ENCODE measurements around the gene AZU1. TPM values are rescaled to one million over a fixed set of nuclear protein-coding genes. Genes with fewer than 3 reads are reported as not detected.

The AZU1 gene
- polyA plus RNA-seq, 2 donors = not detected

- H3K27me3 ChIP-seq (ENCODE audit: control insufficient read depth in 1 of 2, insufficient read depth in 2 of 2, low read length in 2 of 2) = no peaks in the 10 kb centered on the region
- H3K9me3 ChIP-seq (ENCODE audit: control insufficient read depth in 2 of 2, insufficient read depth in 1 of 2, low read depth in 1 of 2, low read length in 1 of 2) = no peaks in the 10 kb centered on the region
- WGBS, 2 donors = 54 to 57% methylated on average over 33 of the region's 33 CpGs
- no peaks in the 10 kb centered on the region for H3K4me1 ChIP-seq (ENCODE audit: control insufficient read depth in 2 of 2, insufficient read depth in 2 of 2, low read length in 1 of 2)
- no peaks in the 10 kb centered on the region for H3K36me3 ChIP-seq (ENCODE audit: control insufficient read depth in 2 of 2, insufficient read depth in 2 of 2, low read length in 1 of 2)
- H3K4me3 ChIP-seq (ENCODE audit: low read depth in 1 of 2, low read length in 2 of 2) = no peak overlapping the region
- H3K27ac ChIP-seq (ENCODE audit: low read depth in 2 of 2, low read length in 1 of 2) = peak overlapping the region; percentile 14 to 27
Observed at GRCh38 chr19:788983-789700, 38.5 kb upstream of the AZU1 start.

GRCh38 chr19:789701-790060 lies 38.0 kb upstream of the AZU1 start:
- Histone ChIP-seq H3K27ac (ENCODE audit: low read depth in 2 of 2, low read length in 1 of 2) (peak overlapping the region in 1 of 2 donors; percentile 27), H3K4me1 (ENCODE audit: control insufficient read depth in 2 of 2, insufficient read depth in 2 of 2, low read length in 1 of 2) (no peaks in the 10 kb centered on the region), H3K27me3 (ENCODE audit: control insufficient read depth in 1 of 2, insufficient read depth in 2 of 2, low read length in 2 of 2) (no peaks in the 10 kb centered on the region), H3K9me3 (ENCODE audit: control insufficient read depth in 2 of 2, insufficient read depth in 1 of 2, low read depth in 1 of 2, low read length in 1 of 2) (no peaks in the 10 kb centered on the region), H3K4me3 (ENCODE audit: low read depth in 1 of 2, low read length in 2 of 2) (no peak overlapping the region), H3K36me3 (ENCODE audit: control insufficient read depth in 2 of 2, insufficient read depth in 2 of 2, low read length in 1 of 2) (no peaks in the 10 kb centered on the region)
- 77 to 80% methylated on average over 9 of the region's 9 CpGs for WGBS, 2 donors

GRCh38 chr19:791007-791566 lies 36.5 kb upstream of the AZU1 start:
- no peaks in the 10 kb centered on the region for H3K36me3 ChIP-seq (ENCODE audit: control insufficient read depth in 2 of 2, insufficient read depth in 2 of 2, low read length in 1 of 2)
- no peak overlapping the region for H3K4me3 ChIP-seq (ENCODE audit: low read depth in 1 of 2, low read length in 2 of 2)
- H3K4me1 ChIP-seq (ENCODE audit: control insufficient read depth in 2 of 2, insufficient read depth in 2 of 2, low read length in 1 of 2) = peaks cover 0 to 10% of the 10 kb centered on the region in 2 donors
- no peaks in the 10 kb centered on the region for H3K9me3 ChIP-seq (ENCODE audit: control insufficient read depth in 2 of 2, insufficient read depth in 1 of 2, low read depth in 1 of 2, low read length in 1 of 2)
- no peaks in the 10 kb centered on the region for H3K27me3 ChIP-seq (ENCODE audit: control insufficient read depth in 1 of 2, insufficient read depth in 2 of 2, low read length in 2 of 2)
- H3K27ac ChIP-seq (ENCODE audit: low read depth in 2 of 2, low read length in 1 of 2) = peak overlapping the region in 1 of 2 donors; percentile 3
- 86% methylated on average over 26 of the region's 26 CpGs for WGBS, 2 donors

DNA sequence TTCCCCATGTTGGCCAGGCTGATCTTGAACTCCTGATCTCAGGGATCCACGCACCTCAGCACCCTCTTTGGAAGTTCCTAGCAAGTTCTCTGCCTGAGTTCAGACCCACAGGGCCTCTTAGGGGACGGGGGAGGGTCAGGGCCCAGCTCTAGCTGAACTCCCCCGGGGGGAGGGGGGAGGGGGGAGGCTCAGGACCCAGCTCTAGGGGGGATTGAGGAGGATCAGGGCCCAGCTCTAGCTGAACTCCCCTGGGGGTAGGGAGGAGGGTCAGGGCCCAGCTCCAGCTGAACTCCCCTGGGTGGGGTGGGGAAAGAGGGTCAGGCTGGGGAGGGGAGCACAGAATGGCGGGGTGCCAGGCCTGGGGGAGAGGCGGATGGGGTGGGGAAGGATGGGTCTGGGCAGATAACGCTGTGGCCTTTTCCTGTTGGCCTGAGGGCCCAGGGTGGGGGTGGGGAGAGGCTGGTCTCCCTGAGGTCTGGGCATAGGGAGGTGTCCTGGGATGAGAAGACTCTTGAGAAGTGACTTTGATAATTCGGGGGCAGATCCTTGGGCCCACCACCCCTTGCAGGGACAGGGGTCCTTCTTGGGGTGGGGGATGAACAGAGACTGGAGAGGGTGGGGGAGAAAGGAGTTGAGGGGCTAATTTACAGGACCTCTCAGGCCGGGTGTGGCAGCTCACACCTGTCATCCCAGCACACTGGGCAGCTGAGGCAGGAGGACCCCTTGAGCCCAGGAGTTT lies 35.9 kb upstream of the AZU1 start:
- 51 to 52% methylated on average over 6 to 8 of the region's 8 CpGs for WGBS, 2 donors
- Histone ChIP-seq H3K9me3 (ENCODE audit: control insufficient read depth in 2 of 2, insufficient read depth in 1 of 2, low read depth in 1 of 2, low read length in 1 of 2) (no peaks in the 10 kb centered on the region), H3K27ac (ENCODE audit: low read depth in 2 of 2, low read length in 1 of 2) (peak overlapping the region in 1 of 2 donors; percentile 3), H3K36me3 (ENCODE audit: control insufficient read depth in 2 of 2, insufficient read depth in 2 of 2, low read length in 1 of 2) (no peaks in the 10 kb centered on the region), H3K4me1 (ENCODE audit: control insufficient read depth in 2 of 2, insufficient read depth in 2 of 2, low read length in 1 of 2) (peaks cover 0 to 14% of the 10 kb centered on the region in 2 donors), H3K4me3 (ENCODE audit: low read depth in 1 of 2, low read length in 2 of 2) (no peak overlapping the region), H3K27me3 (ENCODE audit: control insufficient read depth in 1 of 2, insufficient read depth in 2 of 2, low read length in 2 of 2) (no peaks in the 10 kb centered on the region)

- Histone ChIP-seq H3K27ac (ENCODE audit: low read depth in 2 of 2, low read length in 1 of 2) (no peak overlapping the region), H3K36me3 (ENCODE audit: control insufficient read depth in 2 of 2, insufficient read depth in 2 of 2, low read length in 1 of 2) (no peaks in the 10 kb centered on the region), H3K4me1 (ENCODE audit: control insufficient read depth in 2 of 2, insufficient read depth in 2 of 2, low read length in 1 of 2) (peaks cover 0 to 14% of the 10 kb centered on the region in 2 donors), H3K9me3 (ENCODE audit: control insufficient read depth in 2 of 2, insufficient read depth in 1 of 2, low read depth in 1 of 2, low read length in 1 of 2) (no peaks in the 10 kb centered on the region), H3K4me3 (ENCODE audit: low read depth in 1 of 2, low read length in 2 of 2) (no peak overlapping the region), H3K27me3 (ENCODE audit: control insufficient read depth in 1 of 2, insufficient read depth in 2 of 2, low read length in 2 of 2) (no peaks in the 10 kb centered on the region)
- 75 to 76% methylated on average over 16 of the region's 16 CpGs for WGBS, 2 donors
Observed at GRCh38 chr19:792306-792885, 35.2 kb upstream of the AZU1 start.

- H3K36me3 ChIP-seq (ENCODE audit: control insufficient read depth in 2 of 2, insufficient read depth in 2 of 2, low read length in 1 of 2) = no peaks in the 10 kb centered on the region
- no peaks in the 10 kb centered on the region for H3K9me3 ChIP-seq (ENCODE audit: control insufficient read depth in 2 of 2, insufficient read depth in 1 of 2, low read depth in 1 of 2, low read length in 1 of 2)
- WGBS, 2 donors = 92 to 94% methylated on average over 12 of the region's 12 CpGs
- no peaks in the 10 kb centered on the region for H3K27me3 ChIP-seq (ENCODE audit: control insufficient read depth in 1 of 2, insufficient read depth in 2 of 2, low read length in 2 of 2)
- peaks cover 0 to 14% of the 10 kb centered on the region in 2 donors for H3K4me1 ChIP-seq (ENCODE audit: control insufficient read depth in 2 of 2, insufficient read depth in 2 of 2, low read length in 1 of 2)
- H3K27ac ChIP-seq (ENCODE audit: low read depth in 2 of 2, low read length in 1 of 2) = no peak overlapping the region
- no peak overlapping the region for H3K4me3 ChIP-seq (ENCODE audit: low read depth in 1 of 2, low read length in 2 of 2)
Observed at GRCh38 chr19:793806-794205, 33.8 kb upstream of the AZU1 start.

DNA sequence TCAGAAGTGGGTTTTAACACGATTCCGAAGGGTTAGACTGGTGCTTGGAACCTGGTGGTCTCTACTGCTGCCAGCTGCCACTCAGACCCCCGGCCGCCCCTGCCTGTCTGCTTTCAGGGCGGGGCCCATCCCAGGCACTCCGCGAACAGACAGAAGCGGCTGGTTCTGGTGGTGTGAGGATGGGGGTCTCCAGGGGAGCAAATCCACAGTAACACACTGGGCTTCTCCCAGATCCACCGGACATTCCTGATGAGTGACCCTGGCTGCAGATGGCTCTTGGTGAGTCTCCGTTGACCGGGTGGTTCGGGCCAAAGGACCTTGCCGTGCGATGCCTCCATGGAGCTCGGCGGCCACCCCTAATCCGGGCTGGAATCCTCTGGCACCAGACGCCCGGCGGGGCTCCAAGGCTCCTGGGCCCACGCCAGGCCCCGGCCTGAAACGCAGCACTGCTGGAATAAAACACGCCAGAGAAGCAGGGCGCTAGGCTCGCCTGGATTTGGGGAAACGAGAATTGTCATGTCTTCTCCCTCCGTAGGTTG lies 32.5 kb upstream of the AZU1 start:
- WGBS, 2 donors = 55 to 70% methylated on average over 25 to 28 of the region's 28 CpGs
- H3K4me1 ChIP-seq (ENCODE audit: control insufficient read depth in 2 of 2, insufficient read depth in 2 of 2, low read length in 1 of 2) = peaks cover 4 to 15% of the 10 kb centered on the region in 2 donors
- no peaks in the 10 kb centered on the region for H3K27me3 ChIP-seq (ENCODE audit: control insufficient read depth in 1 of 2, insufficient read depth in 2 of 2, low read length in 2 of 2)
- no peaks in the 10 kb centered on the region for H3K9me3 ChIP-seq (ENCODE audit: control insufficient read depth in 2 of 2, insufficient read depth in 1 of 2, low read depth in 1 of 2, low read length in 1 of 2)
- H3K36me3 ChIP-seq (ENCODE audit: control insufficient read depth in 2 of 2, insufficient read depth in 2 of 2, low read length in 1 of 2) = peaks cover 0 to 4% of the 10 kb centered on the region in 2 donors
- H3K4me3 ChIP-seq (ENCODE audit: low read depth in 1 of 2, low read length in 2 of 2) = no peak overlapping the region
- H3K27ac ChIP-seq (ENCODE audit: low read depth in 2 of 2, low read length in 1 of 2) = peak overlapping the region; percentile 23 to 50

- Histone ChIP-seq H3K27me3 (ENCODE audit: control insufficient read depth in 1 of 2, insufficient read depth in 2 of 2, low read length in 2 of 2) (no peaks in the 10 kb centered on the region), H3K9me3 (ENCODE audit: control insufficient read depth in 2 of 2, insufficient read depth in 1 of 2, low read depth in 1 of 2, low read length in 1 of 2) (no peaks in the 10 kb centered on the region), H3K4me1 (ENCODE audit: control insufficient read depth in 2 of 2, insufficient read depth in 2 of 2, low read length in 1 of 2) (peaks cover 12 to 22% of the 10 kb centered on the region in 2 donors), H3K4me3 (ENCODE audit: low read depth in 1 of 2, low read length in 2 of 2) (peak overlapping the region; percentile 69 to 78), H3K27ac (ENCODE audit: low read depth in 2 of 2, low read length in 1 of 2) (peak overlapping the region; percentile 77 to 93), H3K36me3 (ENCODE audit: control insufficient read depth in 2 of 2, insufficient read depth in 2 of 2, low read length in 1 of 2) (peaks cover 0 to 6% of the 10 kb centered on the region in 2 donors)
- WGBS, 2 donors = 70 to 75% methylated on average over 39 of the region's 39 CpGs
Observed at GRCh38 chr19:795691-796581, 31.7 kb upstream of the AZU1 start.

All from esophagus (tissue), 2 donors.